ENCODE measurements around the gene PCDHGA1. TPM values are rescaled to one million over a fixed set of nuclear protein-coding genes. Genes with fewer than 3 reads are reported as not detected.

The PCDHGA1 gene
- total RNA-seq, 1 experiment from 2014 or later: 0.63 TPM

DNA sequence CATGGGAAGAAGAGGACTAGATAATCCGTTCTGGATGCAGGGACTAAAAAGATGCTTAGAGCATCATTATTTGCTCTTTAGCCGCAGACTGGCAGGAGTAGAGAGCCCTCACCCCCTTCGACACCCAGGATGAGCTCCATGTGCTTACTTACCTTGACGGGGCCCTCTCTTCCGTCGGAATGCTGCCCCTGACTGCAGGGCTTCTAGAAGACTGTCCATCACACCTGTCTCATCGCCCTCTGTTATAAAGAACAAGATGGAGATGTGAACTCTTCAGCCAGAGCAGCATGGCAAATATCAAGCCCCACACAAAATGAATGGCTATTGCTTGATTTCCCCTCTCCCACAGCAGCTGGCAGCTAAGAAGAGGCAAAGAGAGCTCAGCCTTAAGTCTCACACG lies 193.7 kb downstream of the PCDHGA1 start:
- Histone ChIP-seq H3K56ac (ENCODE audit: insufficient read length, low read depth, low read length) (no peak overlapping the region), H3K14ac (ENCODE audit: insufficient read depth, low read length) (no peak overlapping the region), H2BK120ac (ENCODE audit: low read depth, low read length, poor library complexity, severe bottlenecking) (no peak overlapping the region), H3K4me1 (ENCODE audit: insufficient read depth, low read length) (no peaks in the 10 kb centered on the region; the same call in none of the 2 replicates), H3K27me3 (ENCODE audit: insufficient read depth, low read length) (no peaks in the 10 kb centered on the region), H3K79me1 (ENCODE audit: insufficient read depth, low read depth, low read length, poor library complexity, severe bottlenecking) (peaks cover 2% of the 10 kb centered on the region), H3T11ph (ENCODE audit: low read length) (no peak overlapping the region), H3K79me2 (ENCODE audit: insufficient read depth, low read length) (no peaks in the 10 kb centered on the region), H4K5ac (ENCODE audit: insufficient read length, low read depth, low read length) (no peak overlapping the region), H4K91ac (ENCODE audit: insufficient read length, low read depth, low read length) (no peak overlapping the region), H2BK12ac (ENCODE audit: insufficient read length, low read depth, low read length) (no peak overlapping the region), H2BK15ac (ENCODE audit: low read depth, low read length) (no peak overlapping the region), H4K8ac (replicated peaks; ENCODE audit: insufficient read length, low read depth, low read length) (no peak overlapping the region), H3K4me2 (ENCODE audit: insufficient read depth, insufficient read length, low read length) (no peak overlapping the region), H4K20me1 (ENCODE audit: control insufficient read depth, insufficient read depth, insufficient read length) (no peaks in the 10 kb centered on the region), H3K9ac (ENCODE audit: extremely low read depth, insufficient read length, low read length) (no peak overlapping the region), H3K18ac (ENCODE audit: insufficient read length, low read depth, low read length) (no peak overlapping the region), H2BK5ac (ENCODE audit: insufficient read length, low read length) (no peak overlapping the region), H2AK5ac (ENCODE audit: insufficient read length, low read length) (no peak overlapping the region), H3K9me3 (ENCODE audit: control insufficient read depth, low read depth, low read length) (no peaks in the 10 kb centered on the region), H2BK20ac (ENCODE audit: low read depth, low read length, poor library complexity, severe bottlenecking) (no peak overlapping the region), H2AFZ (ENCODE audit: low read length) (no peak overlapping the region), H3K27ac (ENCODE audit: insufficient read length, low read depth, low read length) (no peak overlapping the region), H3K4ac (ENCODE audit: low read depth, low read length) (no peak overlapping the region), H3K23ac (ENCODE audit: insufficient read length, low read depth, low read length) (no peak overlapping the region), H3K23me2 (ENCODE audit: insufficient read length, low read depth, low read length, poor library complexity, severe bottlenecking) (no peaks in the 10 kb centered on the region)
- TF ChIP-seq, protein P1, sequence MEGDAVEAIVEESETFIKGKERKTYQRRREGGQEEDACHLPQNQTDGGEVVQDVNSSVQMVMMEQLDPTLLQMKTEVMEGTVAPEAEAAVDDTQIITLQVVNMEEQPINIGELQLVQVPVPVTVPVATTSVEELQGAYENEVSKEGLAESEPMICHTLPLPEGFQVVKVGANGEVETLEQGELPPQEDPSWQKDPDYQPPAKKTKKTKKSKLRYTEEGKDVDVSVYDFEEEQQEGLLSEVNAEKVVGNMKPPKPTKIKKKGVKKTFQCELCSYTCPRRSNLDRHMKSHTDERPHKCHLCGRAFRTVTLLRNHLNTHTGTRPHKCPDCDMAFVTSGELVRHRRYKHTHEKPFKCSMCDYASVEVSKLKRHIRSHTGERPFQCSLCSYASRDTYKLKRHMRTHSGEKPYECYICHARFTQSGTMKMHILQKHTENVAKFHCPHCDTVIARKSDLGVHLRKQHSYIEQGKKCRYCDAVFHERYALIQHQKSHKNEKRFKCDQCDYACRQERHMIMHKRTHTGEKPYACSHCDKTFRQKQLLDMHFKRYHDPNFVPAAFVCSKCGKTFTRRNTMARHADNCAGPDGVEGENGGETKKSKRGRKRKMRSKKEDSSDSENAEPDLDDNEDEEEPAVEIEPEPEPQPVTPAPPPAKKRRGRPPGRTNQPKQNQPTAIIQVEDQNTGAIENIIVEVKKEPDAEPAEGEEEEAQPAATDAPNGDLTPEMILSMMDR (conservative IDR thresholded peaks at IDR 0.05): no peak
- H3K27ac Mint-ChIP-seq: peak overlapping the region in 2 of 3 experiments; percentile 72 to 95; a peak in 4 of 7 replicates
- H3K4me3 Mint-ChIP-seq: no peak overlapping the region
- WGBS (ENCODE audit: extremely low coverage, insufficient read length, low lambda C conversion rate): no CpG with 5 or more reads among the region's 8 CpGs
- H3K36me3 Mint-ChIP-seq (ENCODE audit: insufficient read depth in 1 of 3, low read depth in 3 of 3): peaks cover 40 to 86% (median 69%) of the 10 kb centered on the region in 3 experiments; a peak in 6 of 7 replicates
- H3K9me3 Mint-ChIP-seq: no peaks in the 10 kb centered on the region
- H3K4me1 Mint-ChIP-seq: peaks cover 16 to 20% of the 10 kb centered on the region in 2 experiments
- H3K27me3 Mint-ChIP-seq (ENCODE audit: low read depth): no peaks in the 10 kb centered on the region; the same call in 1 of the 2 replicates
- no peak for DNase-seq
